ENCODE measurements around the gene GALNT14. TPM values are rescaled to one million over a fixed set of nuclear protein-coding genes. Genes with fewer than 3 reads are reported as not detected.

GALNT14 gene, protein sequence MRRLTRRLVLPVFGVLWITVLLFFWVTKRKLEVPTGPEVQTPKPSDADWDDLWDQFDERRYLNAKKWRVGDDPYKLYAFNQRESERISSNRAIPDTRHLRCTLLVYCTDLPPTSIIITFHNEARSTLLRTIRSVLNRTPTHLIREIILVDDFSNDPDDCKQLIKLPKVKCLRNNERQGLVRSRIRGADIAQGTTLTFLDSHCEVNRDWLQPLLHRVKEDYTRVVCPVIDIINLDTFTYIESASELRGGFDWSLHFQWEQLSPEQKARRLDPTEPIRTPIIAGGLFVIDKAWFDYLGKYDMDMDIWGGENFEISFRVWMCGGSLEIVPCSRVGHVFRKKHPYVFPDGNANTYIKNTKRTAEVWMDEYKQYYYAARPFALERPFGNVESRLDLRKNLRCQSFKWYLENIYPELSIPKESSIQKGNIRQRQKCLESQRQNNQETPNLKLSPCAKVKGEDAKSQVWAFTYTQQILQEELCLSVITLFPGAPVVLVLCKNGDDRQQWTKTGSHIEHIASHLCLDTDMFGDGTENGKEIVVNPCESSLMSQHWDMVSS
- total RNA-seq: 4.9 and 6.2 TPM in 2 replicates
- 1.1 TPM for total RNA-seq (2013)
- 1.4 and 3.1 TPM in 2 replicates for polyA plus RNA-seq
- 1.7 and 3.9 TPM in 2 replicates for polyA minus RNA-seq

DNA sequence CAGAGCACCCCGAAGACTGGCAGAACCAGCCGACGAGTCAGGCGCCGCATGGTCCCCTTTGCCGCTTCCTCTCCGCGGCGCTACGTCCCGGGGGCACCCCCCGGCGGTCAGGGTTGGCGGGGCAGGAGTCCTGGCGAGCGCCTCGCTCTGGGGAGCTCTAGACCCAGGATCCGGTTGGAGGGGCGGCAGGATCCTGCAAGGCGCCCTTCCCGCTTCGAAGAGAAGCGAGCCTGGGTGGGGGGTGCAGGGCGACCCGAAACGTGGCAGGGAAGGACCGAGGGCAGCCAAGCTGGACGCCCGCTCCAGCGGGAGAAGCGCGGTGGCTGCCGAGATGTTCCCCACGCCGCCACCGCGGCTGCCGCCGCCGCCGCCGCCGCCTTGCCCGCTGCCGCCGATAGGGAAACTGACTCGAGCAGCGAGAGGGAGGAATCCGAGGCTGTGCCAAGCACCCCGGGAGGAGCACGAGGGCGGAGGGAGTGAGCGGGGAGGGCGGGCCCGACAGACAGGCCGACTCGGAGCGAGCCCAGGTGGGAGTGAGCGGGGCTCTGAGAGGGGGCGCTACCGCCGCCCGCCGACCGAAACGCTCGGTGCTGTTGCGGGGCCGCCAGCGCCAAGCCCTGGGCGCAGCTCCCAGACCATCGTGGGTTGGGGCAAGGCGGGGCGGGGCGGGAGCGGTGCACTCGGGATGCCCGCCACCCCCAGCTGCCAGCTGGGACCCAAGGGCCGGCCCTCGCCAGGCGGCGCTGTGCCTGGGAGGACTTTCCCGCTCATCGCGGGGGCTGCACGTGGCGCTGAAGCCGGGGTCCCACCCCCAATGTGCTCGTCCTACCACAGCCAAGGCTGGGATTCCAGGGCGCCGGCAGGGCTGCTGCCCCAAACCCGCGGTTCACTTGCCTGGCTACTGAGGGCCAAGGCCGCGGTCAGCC lies at the start of gene GALNT14:
GALNT14 (minus strand) TSS at position 404 of the 926 bp plus-strand sequence; CDS start at position 50, 354 bp downstream.
- intact Hi-C loops (cut with micrococcal nuclease): loop anchor here (1.0 to 5.0 kb wide), 3 partner anchors 79 to 195 kb away; partner anchors contain the start of gene CAPN14
- Histone ChIP-seq H4K20me1 (ENCODE audit: control insufficient read depth, insufficient read depth, low read length, poor library complexity, severe bottlenecking) (no peaks in the 10 kb centered on the region), H3K4me2 (replicated peaks; ENCODE audit: low read depth, low read length, poor library complexity, severe bottlenecking) (peak within 1 kb of the TSS; percentile 95), H3K27me3 (replicated peaks in 1 of 4; ENCODE audit: control extremely low read depth in 1 of 4, control insufficient read depth in 3 of 4, insufficient read depth in 4 of 4, low read length in 3 of 4) (peaks cover 0 to 11% (median 7%) of the 10 kb centered on the region in 4 experiments), H3K79me2 (ENCODE audit: control insufficient read depth, insufficient read depth, low read length) (no peaks in the 10 kb centered on the region), H2AFZ (ENCODE audit: insufficient read depth, low read depth, low read length, poor library complexity, severe bottlenecking) (peak within 1 kb of the TSS; percentile 73), H3K9ac (ENCODE audit: low read length) (peak within 1 kb of the TSS; percentile 72), H3K27ac (ENCODE audit: low read length in 2 of 2) (no peak within 1 kb of the TSS), H3K4me3 (ENCODE audit: control extremely low read depth in 1 of 5, extremely low read depth in 1 of 5, insufficient read depth in 1 of 5, low read depth in 2 of 5, low read length in 4 of 5) (peak within 1 kb of the TSS; percentile 56 to 81 (median 60)), H3K36me3 (replicated peaks in 1 of 2; ENCODE audit: control extremely low read depth in 1 of 2, control insufficient read depth in 1 of 2, extremely low read depth in 1 of 2, insufficient read depth in 2 of 2, low read length in 1 of 2) (no peaks in the 10 kb centered on the region), H3K9me3 (ENCODE audit: control extremely low read depth in 1 of 3, control insufficient read depth in 2 of 3, insufficient read depth in 1 of 3, low read length in 2 of 3) (no peaks in the 10 kb centered on the region), H3K4me1 (ENCODE audit: control insufficient read depth in 2 of 2, insufficient read depth in 2 of 2, low read length in 2 of 2) (peaks cover 15 to 16% of the 10 kb centered on the region in 2 donors)
- Mint-ChIP-seq H3K4me3 (peak within 1 kb of the TSS; percentile 90), H3K4me1 (peaks cover 17% of the 10 kb centered on the region), H3K27ac (peak within 1 kb of the TSS; percentile 26), H3K9me3 (ENCODE audit: insufficient read depth) (no peaks in the 10 kb centered on the region), H3K27me3 (peaks cover 21% of the 10 kb centered on the region)
- CTCF ChIA-PET: interaction anchor here (0.6 to 5.5 kb wide), 18 partner anchors 9 to 992 kb away, joined by 3 to 37 read pairs (median 4); partner anchors contain the start of genes CAPN14 and YPEL5
- peak; percentile 77 for DNase-seq
- POLR2A ChIA-PET: interaction anchor here (1.1 kb wide), 1 partner anchor 123 kb away, joined by 4 read pairs; no protein-coding TSS in a partner anchor
- WGBS (ENCODE audit: insufficient coverage): under 1% methylated on average over 95 of the region's 95 CpGs
- no peak for TF ChIP-seq EZH2 (IDR thresholded peaks at IDR 0.05; ENCODE audit: borderline replicate concordance, insufficient read depth, low read depth, low read length, poor library complexity, severe bottlenecking)
- TF ChIP-seq, protein P1, sequence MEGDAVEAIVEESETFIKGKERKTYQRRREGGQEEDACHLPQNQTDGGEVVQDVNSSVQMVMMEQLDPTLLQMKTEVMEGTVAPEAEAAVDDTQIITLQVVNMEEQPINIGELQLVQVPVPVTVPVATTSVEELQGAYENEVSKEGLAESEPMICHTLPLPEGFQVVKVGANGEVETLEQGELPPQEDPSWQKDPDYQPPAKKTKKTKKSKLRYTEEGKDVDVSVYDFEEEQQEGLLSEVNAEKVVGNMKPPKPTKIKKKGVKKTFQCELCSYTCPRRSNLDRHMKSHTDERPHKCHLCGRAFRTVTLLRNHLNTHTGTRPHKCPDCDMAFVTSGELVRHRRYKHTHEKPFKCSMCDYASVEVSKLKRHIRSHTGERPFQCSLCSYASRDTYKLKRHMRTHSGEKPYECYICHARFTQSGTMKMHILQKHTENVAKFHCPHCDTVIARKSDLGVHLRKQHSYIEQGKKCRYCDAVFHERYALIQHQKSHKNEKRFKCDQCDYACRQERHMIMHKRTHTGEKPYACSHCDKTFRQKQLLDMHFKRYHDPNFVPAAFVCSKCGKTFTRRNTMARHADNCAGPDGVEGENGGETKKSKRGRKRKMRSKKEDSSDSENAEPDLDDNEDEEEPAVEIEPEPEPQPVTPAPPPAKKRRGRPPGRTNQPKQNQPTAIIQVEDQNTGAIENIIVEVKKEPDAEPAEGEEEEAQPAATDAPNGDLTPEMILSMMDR (IDR thresholded peaks at IDR 0.05): peak; percentile 60
- peak; percentile 78 for ATAC-seq (ENCODE audit: low read depth)

Measured in B cell (primary cell).